Activated CD8-positive, alpha-beta memory T cell treated with anti-CD3 and anti-CD28 coated beads for 4 hours (primary cell): Measurements from ENCODE around the gene ST6GALNAC3.
"Not testable (repeated sequence)": the region's sequence is repeated elsewhere in the genome, so short reads cannot be mapped to it uniquely, and the experiment has no call there.

Experiments used
- DNase-seq, 2 donors: peaks; one replicate each; pipeline ENCODE4 v3.0.0-alpha.2; 2020; ENCODE audit warnings: low read depth in 2 of 2

The ST6GALNAC3 gene

DNA sequence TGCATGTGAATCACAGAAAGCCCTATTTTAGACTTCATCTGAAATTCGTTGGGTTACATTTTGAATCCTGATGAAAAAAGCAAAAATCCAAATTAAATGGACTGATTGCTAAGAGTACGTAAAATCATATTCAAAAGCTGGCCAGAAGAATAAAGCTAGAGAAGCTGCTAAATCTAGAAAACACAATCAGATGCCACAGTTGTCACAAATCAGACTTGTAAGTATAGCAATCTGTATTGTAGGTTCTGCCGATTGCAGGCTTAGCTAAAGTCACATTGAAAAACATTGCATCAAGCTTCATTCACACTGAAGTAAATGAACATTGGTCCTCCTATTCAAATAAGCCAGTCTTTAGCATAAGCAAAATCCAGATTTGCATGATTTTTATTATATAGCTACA is 557.6 kb downstream of the ST6GALNAC3 start:
- DNase-seq = no peak

- DNase-seq = no peak
These were observed 561.2 kb downstream of the ST6GALNAC3 start for GRCh38 chr1:76635784-76636183.

GRCh38 chr1:76639181-76639580 is 564.6 kb downstream of the ST6GALNAC3 start:
- DNase-seq = no peak

GRCh38 chr1:76640092-76640491 is 565.5 kb downstream of the ST6GALNAC3 start:
- DNase-seq = no peak

DNA sequence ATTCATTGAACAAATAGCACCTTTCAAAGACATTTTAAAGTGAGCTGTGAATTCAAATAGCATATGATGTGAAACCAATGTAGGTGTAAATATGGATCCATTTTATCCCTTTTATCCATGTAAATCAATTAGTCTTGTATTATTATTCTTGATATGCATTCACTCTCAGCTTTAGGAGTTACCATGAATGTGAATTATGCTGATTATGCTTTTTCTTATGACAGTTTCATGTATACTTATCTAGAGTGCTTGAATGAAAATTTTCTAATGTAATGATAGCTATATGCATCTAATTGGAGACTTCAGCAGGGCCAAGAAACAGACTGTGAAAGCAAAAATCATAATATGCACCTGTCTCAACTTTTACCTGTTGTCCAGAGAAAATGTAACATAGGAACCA is 566.2 kb downstream of the ST6GALNAC3 start:
- DNase-seq = no peak

DNA sequence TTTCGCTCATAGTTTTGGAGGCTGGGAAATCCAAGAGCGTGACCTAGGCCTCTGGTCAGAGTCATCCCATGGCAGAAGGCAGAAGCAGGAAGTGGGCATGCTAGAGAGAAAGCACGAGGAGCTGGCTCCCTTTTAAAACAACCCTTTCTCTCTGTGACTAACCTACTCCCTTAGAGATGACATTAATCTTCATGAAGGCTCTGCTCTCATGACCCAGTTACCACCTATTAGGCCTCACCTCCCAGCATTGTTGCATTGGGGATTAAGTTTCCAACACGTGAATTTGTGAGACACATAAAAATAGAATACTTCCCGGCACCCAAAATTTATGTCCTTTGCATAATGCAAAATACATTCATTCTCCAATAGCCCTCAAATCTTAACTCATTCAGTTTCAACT is 569.6 kb downstream of the ST6GALNAC3 start:
- no peak for DNase-seq

- DNase-seq = not testable (repeated sequence)
These were observed 578.3 kb downstream of the ST6GALNAC3 start for GRCh38 chr1:76652860-76653259.

DNA sequence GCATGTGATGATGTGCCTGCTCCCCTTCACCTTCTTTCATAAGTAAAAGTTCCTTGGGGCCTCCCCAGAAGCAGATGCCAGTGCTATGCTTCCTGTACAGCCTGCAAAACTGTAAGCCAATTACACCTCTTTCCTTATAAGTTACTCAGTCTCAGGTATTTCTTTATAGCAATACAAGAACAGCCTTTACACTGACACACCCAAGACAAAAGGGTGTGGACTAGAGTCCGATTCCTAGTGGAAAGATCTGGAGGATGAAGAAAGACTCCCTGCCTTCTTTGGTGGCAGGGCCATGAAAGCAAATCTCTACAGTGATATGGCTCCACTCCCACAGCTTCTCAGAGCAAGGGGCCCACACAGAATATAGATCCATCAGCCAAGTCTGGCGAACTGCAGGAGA is 583.1 kb downstream of the ST6GALNAC3 start:
- no peak for DNase-seq

DNA sequence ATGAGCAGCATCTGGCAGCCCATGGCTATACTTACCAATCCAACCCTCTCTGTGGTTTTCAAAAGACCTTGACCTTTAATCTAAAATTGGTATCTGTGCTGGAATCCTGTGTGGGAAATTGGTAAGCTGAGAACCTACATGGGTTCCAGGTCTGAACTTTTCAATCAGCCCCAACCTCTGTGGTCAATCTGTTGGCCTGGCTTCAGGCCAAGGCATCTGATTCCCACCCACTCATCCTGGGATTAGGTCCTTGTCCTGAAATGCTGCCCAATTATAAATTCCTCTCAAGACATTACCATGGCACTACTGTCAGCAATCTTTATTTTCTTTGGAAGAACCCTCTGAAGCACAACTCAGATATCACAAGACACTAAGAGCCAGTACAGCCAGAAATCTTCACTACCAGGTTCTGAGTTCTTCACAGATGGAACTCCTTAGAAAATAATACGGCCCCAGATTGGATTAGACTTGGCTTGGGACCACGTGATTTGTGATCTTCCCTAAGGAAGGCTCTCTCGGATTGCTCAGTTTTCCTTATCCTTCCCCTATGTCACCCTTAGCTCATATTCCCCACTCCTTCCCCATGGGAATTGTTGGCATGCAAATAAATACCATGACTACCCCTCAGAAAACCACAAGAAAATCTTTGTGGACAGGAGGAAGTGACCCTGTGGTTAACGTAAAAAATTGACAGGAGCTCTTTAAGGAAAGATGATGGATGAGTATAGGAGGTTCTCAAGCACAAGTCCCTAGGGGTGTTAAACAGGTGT is 584.8 kb downstream of the ST6GALNAC3 start:
- no peak for DNase-seq

DNA sequence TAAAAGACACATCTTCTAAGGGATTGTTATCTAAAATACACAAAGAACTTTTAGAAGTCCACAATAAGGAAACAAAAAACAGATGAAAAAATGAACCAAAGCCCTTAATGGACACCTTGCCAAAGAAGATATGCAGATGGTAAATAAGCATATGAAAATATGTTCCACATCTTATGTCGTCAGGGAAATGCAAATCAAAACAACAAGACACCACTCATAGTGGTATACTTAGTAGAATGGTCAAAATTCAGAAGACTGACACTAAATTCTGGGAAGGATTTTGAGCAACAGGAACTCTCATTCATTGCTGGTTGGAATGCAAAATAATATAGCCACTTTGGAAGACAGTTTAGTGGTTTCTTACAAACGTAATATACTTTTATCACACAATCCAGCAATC is 587.0 kb downstream of the ST6GALNAC3 start:
- DNase-seq = no peak

- DNase-seq = no peak
These were observed 592.0 kb downstream of the ST6GALNAC3 start for GRCh38 chr1:76666499-76666898.

GRCh38 chr1:76668046-76668445 is 593.5 kb downstream of the ST6GALNAC3 start:
- DNase-seq = no peak

GRCh38 chr1:76669131-76669530 is 594.6 kb downstream of the ST6GALNAC3 start:
- DNase-seq = no peak

DNA sequence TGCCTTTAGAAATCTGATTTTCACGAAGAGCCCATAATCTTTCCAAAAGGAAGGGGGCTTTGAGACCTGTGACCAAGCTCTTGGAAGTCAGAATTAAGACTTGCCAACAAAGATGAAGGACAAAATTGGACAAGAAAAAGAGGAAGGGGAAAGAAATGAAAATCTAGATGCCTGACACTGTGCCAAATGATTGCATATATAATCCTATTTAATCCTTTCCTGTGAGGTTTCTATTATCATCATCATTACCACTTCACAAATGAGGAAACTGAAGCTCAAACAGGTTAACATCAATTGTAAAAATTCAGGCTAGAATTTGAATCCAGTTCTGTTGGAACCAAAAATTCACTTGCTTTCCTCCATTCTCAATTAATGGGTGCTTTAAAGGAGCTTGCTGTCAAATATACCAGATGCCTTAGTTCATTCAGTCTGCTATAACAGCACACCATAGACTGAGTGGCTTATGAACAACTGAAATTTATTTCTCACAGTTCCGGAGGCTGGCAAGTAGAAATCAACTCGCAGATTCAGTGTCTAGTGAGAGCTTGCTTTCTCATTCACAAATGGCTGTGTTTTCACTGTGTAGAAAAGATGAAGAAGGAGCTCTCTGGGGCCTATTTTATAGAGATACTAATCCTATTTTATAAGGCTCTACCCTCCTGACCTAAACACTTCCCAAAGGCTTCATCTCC is 595.2 kb downstream of the ST6GALNAC3 start:
- no peak for DNase-seq

- DNase-seq = no peak
These were observed 600.2 kb downstream of the ST6GALNAC3 start for GRCh38 chr1:76674689-76675210.

DNA sequence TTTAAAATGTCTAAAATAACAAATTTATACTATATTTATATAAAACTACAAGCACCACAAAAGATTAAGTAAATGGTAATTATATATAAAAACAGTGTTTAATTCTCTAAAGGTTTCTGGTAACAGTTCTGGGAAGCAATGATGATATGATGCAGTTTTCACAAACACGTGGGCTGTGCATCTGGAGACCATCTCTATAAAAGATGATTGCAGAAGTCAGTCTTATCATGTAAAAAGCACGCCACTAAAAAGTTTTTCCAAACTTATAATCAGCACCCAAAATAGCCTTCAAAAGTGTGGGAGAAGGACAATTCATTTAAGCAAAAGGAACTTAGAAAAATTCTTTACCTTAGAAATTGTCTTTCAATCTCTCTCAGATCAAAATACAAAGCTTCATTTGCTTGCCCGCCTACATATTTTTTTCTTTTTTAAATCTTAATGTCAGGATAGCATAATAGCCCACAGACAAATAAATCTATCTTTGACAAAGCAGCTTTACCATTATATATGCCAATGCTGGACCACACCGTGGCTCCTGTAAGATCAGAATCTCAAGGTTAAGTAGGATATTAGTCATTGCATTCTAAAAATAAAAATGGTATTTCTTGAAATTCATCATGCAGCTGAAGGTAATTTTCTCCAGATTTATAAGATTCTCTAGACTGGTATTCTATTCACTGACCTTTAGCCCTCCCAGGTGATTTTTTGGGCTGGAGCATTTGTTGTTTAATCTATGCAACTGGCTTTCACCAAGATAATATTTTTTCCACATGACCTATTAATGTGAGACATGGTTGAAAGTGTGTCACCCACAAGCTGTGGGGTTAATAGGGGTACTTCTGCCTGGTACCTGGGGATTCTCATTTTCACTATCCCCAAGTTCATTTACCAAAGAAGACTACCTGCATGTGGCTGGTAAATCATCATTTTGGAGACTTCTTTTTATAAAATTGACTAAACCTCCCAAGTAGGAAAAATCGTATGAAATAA is 603.2 kb downstream of the ST6GALNAC3 start:
- no peak for DNase-seq

DNA sequence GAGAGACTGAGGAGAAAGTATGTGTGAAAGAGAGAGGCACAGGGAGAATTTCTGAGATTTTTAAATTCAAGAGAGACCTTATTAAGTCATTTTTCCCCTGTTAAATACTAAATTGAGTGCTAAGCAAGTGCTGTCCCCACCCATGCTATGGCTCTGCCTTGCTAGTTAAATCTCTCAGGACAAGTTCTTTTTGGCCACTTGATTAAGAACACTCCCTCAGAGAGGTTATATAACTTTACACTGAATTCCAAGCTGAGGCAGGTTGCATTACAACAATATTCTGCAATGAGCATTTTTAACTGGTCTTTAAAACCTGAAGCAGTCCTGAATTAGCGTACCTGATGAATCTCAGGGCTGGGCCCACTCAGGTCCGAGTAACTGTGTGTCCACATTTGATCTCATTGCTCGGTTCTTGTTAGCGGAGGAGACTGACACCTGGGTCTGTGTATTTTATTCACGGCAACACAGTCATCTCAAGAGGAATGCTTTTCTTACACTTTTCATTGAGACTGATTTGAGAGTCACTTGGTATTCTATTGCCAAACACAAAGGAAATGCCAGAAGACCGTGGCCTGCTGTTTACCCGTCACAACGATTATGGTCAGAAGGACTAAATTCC is 605.1 kb downstream of the ST6GALNAC3 start:
- no peak for DNase-seq

DNA sequence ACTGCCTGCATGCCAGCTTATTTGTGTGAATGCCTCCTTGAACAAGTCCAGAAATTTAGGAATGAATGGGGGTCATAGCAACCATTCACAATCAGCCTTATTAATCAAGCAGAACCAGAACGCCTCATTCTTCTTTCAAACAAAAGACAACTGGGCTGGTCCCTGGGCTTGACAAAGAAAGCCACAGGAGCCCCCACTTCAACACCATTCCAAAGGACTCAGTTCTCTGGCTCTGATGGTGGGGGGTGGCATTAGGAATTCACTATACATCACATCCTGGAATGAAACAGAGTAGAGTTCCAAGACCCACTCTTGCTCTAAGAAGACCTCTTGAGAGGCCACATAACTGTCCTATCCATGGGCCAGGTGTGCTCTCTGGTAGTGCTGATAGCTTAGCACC is 606.1 kb downstream of the ST6GALNAC3 start:
- no peak for DNase-seq

GRCh38 chr1:76682138-76682537 is 607.6 kb downstream of the ST6GALNAC3 start:
- DNase-seq = no peak
